ENCODE measurements around the gene APBA2. TPM values are rescaled to one million over a fixed set of nuclear protein-coding genes. Genes with fewer than 3 reads are reported as not detected.

APBA2 gene
- total RNA-seq, 4 donors from 2014 or later: 1.6 to 8.2 (median 2.5) TPM

DNA sequence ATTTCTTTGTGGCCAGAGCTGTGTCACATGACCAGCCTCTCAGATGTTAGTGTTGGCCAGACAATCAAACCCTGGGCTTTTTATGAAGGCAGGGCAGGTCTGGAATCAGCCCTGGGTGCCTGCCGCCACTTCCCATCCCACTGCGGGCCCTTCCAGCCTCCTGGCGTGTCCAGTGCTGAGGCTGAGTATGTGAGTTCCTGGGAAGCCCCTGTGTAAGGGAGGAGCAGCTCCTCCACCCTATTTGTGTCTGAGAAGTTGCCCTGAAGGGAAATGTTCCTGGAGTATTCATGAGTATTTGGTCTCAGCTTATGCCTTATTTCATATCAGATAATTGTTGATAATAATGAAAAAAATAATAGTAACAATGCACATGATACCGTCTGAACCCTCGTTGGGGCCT is 193.7 kb downstream of the APBA2 start:
- Histone ChIP-seq H3K4me3 (no peak overlapping the region), H3K9me3 (no peaks in the 10 kb centered on the region), H3K4me1 (no peaks in the 10 kb centered on the region), H3K27ac (no peak overlapping the region), H3K36me3 (no peaks in the 10 kb centered on the region), H3K27me3 (no peaks in the 10 kb centered on the region)
- DNase-seq: no peak
- TF ChIP-seq EP300 (IDR thresholded peaks at IDR 0.05; ENCODE audit: low read depth): no peak
- TF ChIP-seq CTCF (IDR thresholded peaks at IDR 0.05): no peak
- no peak for TF ChIP-seq POLR2A (IDR thresholded peaks at IDR 0.05)
- TF ChIP-seq POLR2AphosphoS5 (IDR thresholded peaks at IDR 0.05): no peak
- WGBS, 2 donors (ENCODE audit: low coverage in 1 of 2): 87 to 88% methylated on average over 3 to 5 of the region's 5 CpGs
- in situ Hi-C loops (cut with MboI; ENCODE audit: low pct_ligation_motif_present in 1 of 4, low pct_unique_long_range_greater_than_20kb in 1 of 4, low sequenced_read_pairs in 3 of 4) (no loop called here), intact Hi-C loops (cut with DNase I; ENCODE audit: low total_unique reads) (no loop called here)

DNA sequence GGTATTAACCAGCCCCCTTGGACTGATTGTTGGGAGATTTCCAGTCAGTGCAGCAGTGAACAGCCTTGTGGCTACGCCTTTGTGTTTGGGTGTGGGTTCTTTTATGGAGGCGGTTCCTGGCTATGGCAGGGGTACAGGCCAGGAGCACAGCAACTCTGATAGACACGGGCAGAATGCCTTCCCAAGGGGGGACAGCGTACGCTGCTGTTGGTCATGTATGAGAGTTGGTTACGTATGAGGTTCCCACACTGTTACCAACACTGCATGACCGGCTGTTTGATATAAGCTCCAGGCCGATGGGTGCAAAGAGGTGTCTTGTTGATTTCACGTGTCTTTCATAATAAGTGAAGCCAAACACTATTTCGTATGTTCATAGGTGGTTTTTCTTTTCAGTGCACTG is 196.0 kb downstream of the APBA2 start:
- Histone ChIP-seq H3K4me3 (no peak overlapping the region), H3K27ac (no peak overlapping the region), H3K4me1 (no peaks in the 10 kb centered on the region), H3K9me3 (no peaks in the 10 kb centered on the region), H3K36me3 (no peaks in the 10 kb centered on the region), H3K27me3 (no peaks in the 10 kb centered on the region)
- WGBS, 2 donors (ENCODE audit: low coverage in 1 of 2): 88% methylated on average over 10 of the region's 10 CpGs; no CpG with 5 or more reads in 1 of the 2 donors
- intact Hi-C loops (cut with DNase I; ENCODE audit: low total_unique reads): no loop called here
- in situ Hi-C loops (cut with MboI; ENCODE audit: low pct_ligation_motif_present in 1 of 4, low pct_unique_long_range_greater_than_20kb in 1 of 4, low sequenced_read_pairs in 3 of 4): no loop called here
- DNase-seq: no peak
- TF ChIP-seq POLR2AphosphoS5 (IDR thresholded peaks at IDR 0.05) (no peak), POLR2A (IDR thresholded peaks at IDR 0.05) (no peak), EP300 (IDR thresholded peaks at IDR 0.05; ENCODE audit: low read depth) (no peak), CTCF (IDR thresholded peaks at IDR 0.05) (no peak)

GRCh38 chr15:29083161-29083560 is 197.4 kb downstream of the APBA2 start:
- H3K4me3 ChIP-seq: no peak overlapping the region
- no peaks in the 10 kb centered on the region for H3K4me1 ChIP-seq
- in situ Hi-C loops (cut with MboI; ENCODE audit: low pct_ligation_motif_present in 1 of 4, low pct_unique_long_range_greater_than_20kb in 1 of 4, low sequenced_read_pairs in 3 of 4): no loop called here
- H3K9me3 ChIP-seq: no peaks in the 10 kb centered on the region
- no peaks in the 10 kb centered on the region for H3K36me3 ChIP-seq
- intact Hi-C loops (cut with DNase I; ENCODE audit: low total_unique reads): no loop called here
- no peak for TF ChIP-seq EP300 (IDR thresholded peaks at IDR 0.05; ENCODE audit: low read depth)
- TF ChIP-seq POLR2A (IDR thresholded peaks at IDR 0.05): no peak
- TF ChIP-seq POLR2AphosphoS5 (IDR thresholded peaks at IDR 0.05): no peak
- TF ChIP-seq CTCF (IDR thresholded peaks at IDR 0.05): no peak
- H3K27me3 ChIP-seq: no peaks in the 10 kb centered on the region
- 62 to 72% methylated on average over 4 of the region's 4 CpGs for WGBS, 2 donors (ENCODE audit: low coverage in 1 of 2)
- no peak overlapping the region for H3K27ac ChIP-seq
- no peak for DNase-seq

- intact Hi-C loops (cut with DNase I; ENCODE audit: low total_unique reads): no loop called here
- 73 to 93% methylated on average over 2 of the region's 2 CpGs for WGBS, 2 donors (ENCODE audit: low coverage in 1 of 2)
- Histone ChIP-seq H3K4me3 (no peak overlapping the region), H3K27ac (no peak overlapping the region), H3K9me3 (no peaks in the 10 kb centered on the region), H3K4me1 (no peaks in the 10 kb centered on the region), H3K36me3 (no peaks in the 10 kb centered on the region), H3K27me3 (no peaks in the 10 kb centered on the region)
- no peak for DNase-seq
- TF ChIP-seq POLR2A (IDR thresholded peaks at IDR 0.05): no peak
- no peak for TF ChIP-seq CTCF (IDR thresholded peaks at IDR 0.05)
- no peak for TF ChIP-seq EP300 (IDR thresholded peaks at IDR 0.05; ENCODE audit: low read depth)
- TF ChIP-seq POLR2AphosphoS5 (IDR thresholded peaks at IDR 0.05): no peak
- in situ Hi-C loops (cut with MboI; ENCODE audit: low pct_ligation_motif_present in 1 of 4, low pct_unique_long_range_greater_than_20kb in 1 of 4, low sequenced_read_pairs in 3 of 4): no loop called here
These were observed 198.1 kb downstream of the APBA2 start for GRCh38 chr15:29083858-29084257.

Measured in transverse colon (tissue), 4 donors.